GM12873 (cell line): ENCODE data around the gene RBM47.

Experiments
- CTCF ChIP-seq: IDR thresholded peaks from 2 replicates; pipeline ENCODE4 v1.5.1; 2012; ENCODE audit warnings: low read depth, mild to moderate bottlenecking, moderate library complexity, low read length, control low read depth; ENCODE audit not compliant: insufficient read depth; ENCODE audit errors: missing control alignments

The RBM47 gene

GRCh38 chr4:40378619-40379018 lies 251.0 kb downstream of the RBM47 start:
- TF ChIP-seq CTCF = no peak

- TF ChIP-seq CTCF = no peak
Measured at GRCh38 chr4:40377512-40378365, 251.9 kb downstream of the RBM47 start.

GRCh38 chr4:40375620-40376019 lies 254.0 kb downstream of the RBM47 start:
- TF ChIP-seq CTCF = no peak

- TF ChIP-seq CTCF = no peak
Measured at GRCh38 chr4:40375095-40375494, 254.6 kb downstream of the RBM47 start.

- no peak for TF ChIP-seq CTCF
Measured at GRCh38 chr4:40373636-40374035, 256.0 kb downstream of the RBM47 start.
